Neural progenitor cell (in vitro differentiated cells): ENCODE data around the gene VPS13D. TPM values are rescaled to one million over a fixed set of nuclear protein-coding genes. Genes with fewer than 3 reads are reported as not detected.

Experiments used
- DNase-seq: peaks from one replicate; pipeline ENCODE4 v3.0.0-alpha.2; 2016; ENCODE audit warnings: low spot score
- H2AFZ ChIP-seq: fragments of 200-600 bp; sonication (generic); replicated peaks from 2 replicates; pipeline ENCODE4 v1.6.1; 2016; ENCODE audit warnings: antibody characterized with exemption
- H3F3A ChIP-seq: fragments of 200-600 bp; sonication (generic); 2 replicates; pipeline ENCODE4 v1.6.1; 2016; ENCODE audit warnings: antibody characterized with exemption, low read depth
- H3K27ac ChIP-seq: fragments of 200-600 bp; sonication (generic); 2 replicates; pipeline ENCODE4 v1.5.1; 2016; ENCODE audit warnings: mild to moderate bottlenecking
- H3K27me3 ChIP-seq: fragments of 200-600 bp; sonication (generic); 2 replicates; pipeline ENCODE4 v1.6.1; 2016; ENCODE audit warnings: mild to moderate bottlenecking, moderate library complexity
- H3K36me3 ChIP-seq: fragments of 200-600 bp; sonication (generic); 2 replicates; pipeline ENCODE4 v1.5.1; 2016
- H3K4me1 ChIP-seq: fragments of 200-600 bp; sonication (generic); 2 replicates; pipeline ENCODE4 v1.6.1; 2016; ENCODE audit warnings: mixed run types
- H3K4me2 ChIP-seq: fragments of 200-600 bp; sonication (generic); 2 replicates; pipeline ENCODE4 v1.6.1; 2016
- H3K4me3 ChIP-seq: fragments of 200-600 bp; sonication (generic); 2 replicates; pipeline ENCODE4 v1.5.1; 2016
- H3K79me2 ChIP-seq: fragments of 200-600 bp; sonication (generic); 2 replicates; pipeline ENCODE4 v1.6.1; 2016; ENCODE audit warnings: low read depth
- H3K9ac ChIP-seq: fragments of 200-600 bp; sonication (generic); 2 replicates; pipeline ENCODE4 v1.6.1; 2016
- H3K9me3 ChIP-seq: fragments of 200-600 bp; sonication (generic); 2 replicates; pipeline ENCODE4 v1.5.1; 2016; ENCODE audit warnings: low read depth
- H4K20me1 ChIP-seq: fragments of 200-600 bp; sonication (generic); 2 replicates; pipeline ENCODE4 v1.6.1; 2016; ENCODE audit warnings: low read depth
- H3K27ac Mint-ChIP-seq: 3 replicates; pipeline ENCODE4 v1.8.0; 2021; ENCODE audit warnings: mixed read lengths
- H3K27me3 Mint-ChIP-seq: 2 replicates; pipeline ENCODE4 v1.8.0; 2022; ENCODE audit warnings: low read depth, mild to moderate bottlenecking, inconsistent platforms, moderate library complexity, mixed read lengths; ENCODE audit not compliant: insufficient read depth
- H3K36me3 Mint-ChIP-seq: 3 replicates; pipeline ENCODE4 v1.8.0; 2021; ENCODE audit warnings: mixed read lengths
- H3K4me1 Mint-ChIP-seq: 3 replicates; pipeline ENCODE4 v1.8.0; 2021; ENCODE audit warnings: mixed read lengths
- H3K4me3 Mint-ChIP-seq: 3 replicates; pipeline ENCODE4 v1.8.0; 2021; ENCODE audit warnings: mild to moderate bottlenecking, moderate library complexity, mixed read lengths
- H3K9me3 Mint-ChIP-seq: 3 replicates; pipeline ENCODE4 v1.8.0; 2020; ENCODE audit warnings: mixed read lengths
- CTCF ChIP-seq: fragments of 200-600 bp; sonication (generic); IDR thresholded peaks from 2 replicates; pipeline ENCODE4 v1.5.1; 2017; ENCODE audit warnings: antibody characterized with exemption, mild to moderate bottlenecking
- EZH2 ChIP-seq: fragments of 200-600 bp; sonication (generic); IDR thresholded peaks from 2 replicates; pipeline ENCODE4 v1.6.1; 2017; ENCODE audit warnings: antibody characterized with exemption, mild to moderate bottlenecking, moderate library complexity
- EZH2phosphoT487 ChIP-seq: fragments of 200-600 bp; sonication (generic); IDR thresholded peaks from 2 replicates; pipeline ENCODE4 v1.6.1; 2017; ENCODE audit warnings: antibody characterized with exemption
- total RNA-seq: library from RNA; depleted of rRNA; stranded (reverse); fragments of >200 nt; gene quantifications from 2 replicates; pipeline ENCODE4 v1.2.3, GENCODE V29; 2015; ENCODE audit warnings: low replicate concordance

The VPS13D gene
- total RNA-seq, 1 donor from 2014 or later = 16.4 TPM

- peaks cover 4% of the 10 kb centered on the region for H3K27me3 Mint-ChIP-seq
- Histone ChIP-seq H3K79me2 (no peaks in the 10 kb centered on the region), H4K20me1 (no peaks in the 10 kb centered on the region), H3F3A (no peaks in the 10 kb centered on the region), H3K27ac (no peak overlapping the region), H3K27me3 (no peaks in the 10 kb centered on the region), H3K9me3 (no peaks in the 10 kb centered on the region), H3K9ac (no peak overlapping the region), H3K4me1 (no peaks in the 10 kb centered on the region), H2AFZ (no peak overlapping the region), H3K4me2 (no peak overlapping the region), H3K36me3 (no peaks in the 10 kb centered on the region), H3K4me3 (no peak overlapping the region)
- H3K9me3 Mint-ChIP-seq = no peaks in the 10 kb centered on the region
- TF ChIP-seq EZH2phosphoT487 = no peak
- TF ChIP-seq EZH2 = no peak
- no peak overlapping the region for H3K4me3 Mint-ChIP-seq
- DNase-seq = no peak
- H3K36me3 Mint-ChIP-seq = no peaks in the 10 kb centered on the region
- H3K27ac Mint-ChIP-seq = peak overlapping the region; percentile 46
- H3K4me1 Mint-ChIP-seq = peaks cover 9% of the 10 kb centered on the region
Observed at GRCh38 chr1:12525311-12526181, 295.7 kb downstream of the VPS13D start.

- H3K27ac ChIP-seq = no peak overlapping the region
- H3K4me3 Mint-ChIP-seq = no peak overlapping the region
- peaks cover 4% of the 10 kb centered on the region for H3K27me3 Mint-ChIP-seq
- no peak for DNase-seq
- H3K36me3 ChIP-seq = no peaks in the 10 kb centered on the region
- no peaks in the 10 kb centered on the region for H3K9me3 Mint-ChIP-seq
- no peaks in the 10 kb centered on the region for H3K9me3 ChIP-seq
- H4K20me1 ChIP-seq = no peaks in the 10 kb centered on the region
- no peaks in the 10 kb centered on the region for H3K4me1 ChIP-seq
- H3K36me3 Mint-ChIP-seq = no peaks in the 10 kb centered on the region
- no peaks in the 10 kb centered on the region for H3K79me2 ChIP-seq
- H3K27me3 ChIP-seq = no peaks in the 10 kb centered on the region
- no peak overlapping the region for H2AFZ ChIP-seq
- H3K9ac ChIP-seq = no peak overlapping the region
- H3K4me2 ChIP-seq = no peak overlapping the region
- peaks cover 9% of the 10 kb centered on the region for H3K4me1 Mint-ChIP-seq
- H3K4me3 ChIP-seq = no peak overlapping the region
- TF ChIP-seq EZH2phosphoT487 (no peak), EZH2 (no peak), CTCF (no peak)
- no peak overlapping the region for H3K27ac Mint-ChIP-seq
- H3F3A ChIP-seq = no peaks in the 10 kb centered on the region
Observed at GRCh38 chr1:12527564-12527963, 297.7 kb downstream of the VPS13D start.

GRCh38 chr1:12528021-12528852, 298.4 kb downstream of the VPS13D start:
- Histone ChIP-seq H3K9ac (no peak overlapping the region), H3K79me2 (no peaks in the 10 kb centered on the region), H3K9me3 (no peaks in the 10 kb centered on the region), H3K4me1 (no peaks in the 10 kb centered on the region), H3K4me2 (no peak overlapping the region), H2AFZ (no peak overlapping the region), H3F3A (no peaks in the 10 kb centered on the region), H4K20me1 (no peaks in the 10 kb centered on the region), H3K27me3 (no peaks in the 10 kb centered on the region), H3K4me3 (no peak overlapping the region), H3K27ac (no peak overlapping the region), H3K36me3 (no peaks in the 10 kb centered on the region)
- Mint-ChIP-seq H3K27ac (no peak overlapping the region), H3K27me3 (peaks cover 4% of the 10 kb centered on the region), H3K36me3 (no peaks in the 10 kb centered on the region), H3K4me3 (no peak overlapping the region), H3K4me1 (peaks cover 9% of the 10 kb centered on the region), H3K9me3 (no peaks in the 10 kb centered on the region)
- TF ChIP-seq EZH2 = no peak
- no peak for TF ChIP-seq CTCF
- no peak for TF ChIP-seq EZH2phosphoT487
- DNase-seq = no peak
